GM20000 (cell line): ENCODE data around the gene TRIO.

ENCODE experiments used
- DNase-seq: peaks from one replicate; pipeline ENCODE4 v3.0.0; 2012; ENCODE audit warnings: low spot score
- CTCF ChIP-seq: IDR thresholded peaks from 2 replicates; pipeline ENCODE4 v1.5.1; 2012; ENCODE audit warnings: mild to moderate bottlenecking, control low read depth; ENCODE audit errors: extremely low read depth, missing control alignments

The TRIO gene

GRCh38 chr5:14355391-14355790, 212.2 kb downstream of the TRIO start:
- DNase-seq: no peak
- no peak for TF ChIP-seq CTCF

GRCh38 chr5:14356305-14356704, 213.2 kb downstream of the TRIO start:
- TF ChIP-seq CTCF: no peak
- DNase-seq: no peak

- DNase-seq: no peak
- TF ChIP-seq CTCF: no peak
Observed at GRCh38 chr5:14357441-14357840, 214.3 kb downstream of the TRIO start.

GRCh38 chr5:14357851-14358250, 214.7 kb downstream of the TRIO start:
- no peak for DNase-seq
- no peak for TF ChIP-seq CTCF

- no peak for DNase-seq
- TF ChIP-seq CTCF: no peak
Observed at GRCh38 chr5:14358536-14358935, 215.4 kb downstream of the TRIO start.

- no peak for TF ChIP-seq CTCF
- DNase-seq: no peak
Observed at GRCh38 chr5:14359069-14360043, 216.2 kb downstream of the TRIO start.

- no peak for TF ChIP-seq CTCF
- DNase-seq: no peak
Observed at GRCh38 chr5:14362491-14362890, 219.3 kb downstream of the TRIO start.
